Measurements from ENCODE around the gene ORC3.
A peak's percentile ranks its signal among the peaks of the same experiment; 100 is the strongest.
"Not testable (repeated sequence)": the region's sequence is repeated elsewhere in the genome, so short reads cannot be mapped to it uniquely, and the experiment has no call there.

Gene ORC3

GRCh38 chr6:87701344-87701675, 111.4 kb downstream of the ORC3 start:
- Histone ChIP-seq H2AFZ (peak overlapping the region; percentile 91), H3K27ac (peak overlapping the region; percentile 90), H3K4me1 (peaks cover 5% of the 10 kb centered on the region), H3K4me2 (ENCODE audit: low read length) (peak overlapping the region; percentile 84), H3K4me3 (ENCODE audit: low read depth, low read length) (peak overlapping the region; percentile 72), H3K9ac (peak overlapping the region; percentile 88), H3K79me2 (peaks cover 26% of the 10 kb centered on the region), H3K27me3 (ENCODE audit: control insufficient read depth, insufficient read depth, low read length) (no peaks in the 10 kb centered on the region), H3K9me3 (ENCODE audit: control insufficient read depth, low read length) (no peaks in the 10 kb centered on the region), H3K36me3 (ENCODE audit: control insufficient read depth, insufficient read depth, low read length) (no peaks in the 10 kb centered on the region)
- no peak for TF ChIP-seq CTCF (IDR thresholded peaks at IDR 0.05)

DNA sequence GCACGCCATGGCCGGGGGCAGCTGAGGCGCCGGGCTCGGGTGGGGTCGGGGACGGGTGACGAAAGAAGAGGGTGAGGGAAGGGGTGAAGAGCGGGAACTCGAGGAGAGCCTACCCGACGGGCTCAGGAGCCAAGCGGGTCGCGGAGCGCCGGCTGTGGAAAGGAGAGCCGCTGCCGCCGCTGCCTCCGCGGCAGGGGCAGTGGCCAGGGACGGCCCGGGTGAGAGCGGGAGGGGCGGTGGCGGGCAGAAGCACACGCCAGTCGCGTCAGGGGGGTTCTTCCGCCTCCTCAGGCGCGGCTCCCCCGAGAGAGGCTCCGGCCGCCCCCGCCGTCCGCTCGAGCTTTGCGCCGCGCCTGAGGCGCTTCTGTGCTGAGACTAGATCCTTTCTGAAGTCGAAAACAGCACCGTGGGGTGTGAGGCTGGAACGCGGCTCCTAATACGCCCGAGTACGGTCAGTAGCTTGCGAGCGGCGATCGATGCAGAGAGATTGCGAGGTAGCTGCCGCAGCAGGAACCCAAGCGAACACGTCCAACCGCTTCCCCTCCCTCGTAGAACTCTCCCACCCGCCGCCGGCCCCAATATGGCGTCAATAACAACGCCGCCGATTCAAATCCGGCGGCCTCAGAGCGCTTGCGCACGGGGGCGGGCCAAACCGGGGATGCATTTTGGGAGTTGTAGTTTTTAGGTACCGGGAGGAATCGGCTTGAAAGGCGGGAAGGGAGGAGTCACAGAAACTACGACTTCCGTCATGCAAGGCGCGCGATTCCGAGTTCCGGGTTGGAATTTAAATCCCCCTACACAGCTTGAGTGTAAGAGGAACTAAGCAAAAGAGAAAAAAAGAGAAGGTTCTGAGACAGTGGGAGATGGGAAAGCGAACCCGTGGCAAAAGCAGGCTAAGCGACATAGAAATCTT, 112.0 kb downstream of the ORC3 start, which contains the start of gene AKIRIN2:
AKIRIN2 (minus strand) TSS at position 558 of the 913 bp plus-strand sequence; CDS start at position 9, 549 bp downstream.
- Histone ChIP-seq H3K4me2 (ENCODE audit: low read length) (peak within 1 kb of the TSS; percentile 97), H3K79me2 (peaks cover 25% of the 10 kb centered on the region), H3K27me3 (ENCODE audit: control insufficient read depth, insufficient read depth, low read length) (no peaks in the 10 kb centered on the region), H3K9me3 (ENCODE audit: control insufficient read depth, low read length) (no peaks in the 10 kb centered on the region), H3K4me3 (ENCODE audit: low read depth, low read length) (peak within 1 kb of the TSS; percentile 72), H3K36me3 (ENCODE audit: control insufficient read depth, insufficient read depth, low read length) (no peaks in the 10 kb centered on the region), H2AFZ (peak within 1 kb of the TSS; percentile 91), H3K9ac (peak within 1 kb of the TSS; percentile 88), H3K4me1 (peaks cover 5% of the 10 kb centered on the region), H3K27ac (peak within 1 kb of the TSS; percentile 90)
- no peak for TF ChIP-seq CTCF (IDR thresholded peaks at IDR 0.05)

DNA sequence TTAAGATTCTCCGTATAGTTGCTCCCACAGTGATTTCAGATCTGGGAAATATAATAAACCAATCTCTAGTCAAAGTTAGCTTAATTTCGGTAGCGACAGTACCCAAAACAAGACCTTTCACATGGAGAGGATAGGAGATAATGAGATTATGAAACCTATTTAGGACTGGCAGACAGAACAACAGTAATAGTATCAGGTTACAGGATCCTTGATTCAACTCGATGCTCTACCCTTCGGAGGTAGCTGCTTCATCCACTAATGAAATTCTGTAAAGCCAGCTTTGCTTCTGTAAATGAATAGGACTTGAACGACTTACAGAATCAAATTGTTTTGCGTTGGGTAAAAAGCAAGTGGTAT, 112.6 kb downstream of the ORC3 start:
- H3K27ac ChIP-seq = peak overlapping the region; percentile 90
- H3K27me3 ChIP-seq (ENCODE audit: control insufficient read depth, insufficient read depth, low read length) = no peaks in the 10 kb centered on the region
- peaks cover 5% of the 10 kb centered on the region for H3K4me1 ChIP-seq
- H3K9me3 ChIP-seq (ENCODE audit: control insufficient read depth, low read length) = no peaks in the 10 kb centered on the region
- peaks cover 23% of the 10 kb centered on the region for H3K79me2 ChIP-seq
- no peak overlapping the region for H3K9ac ChIP-seq
- H3K4me2 ChIP-seq (ENCODE audit: low read length) = peak overlapping the region; percentile 97
- no peak for TF ChIP-seq CTCF (IDR thresholded peaks at IDR 0.05)
- H3K4me3 ChIP-seq (ENCODE audit: low read depth, low read length) = peak overlapping the region; percentile 72
- H3K36me3 ChIP-seq (ENCODE audit: control insufficient read depth, insufficient read depth, low read length) = no peaks in the 10 kb centered on the region
- peak overlapping the region; percentile 91 for H2AFZ ChIP-seq

DNA sequence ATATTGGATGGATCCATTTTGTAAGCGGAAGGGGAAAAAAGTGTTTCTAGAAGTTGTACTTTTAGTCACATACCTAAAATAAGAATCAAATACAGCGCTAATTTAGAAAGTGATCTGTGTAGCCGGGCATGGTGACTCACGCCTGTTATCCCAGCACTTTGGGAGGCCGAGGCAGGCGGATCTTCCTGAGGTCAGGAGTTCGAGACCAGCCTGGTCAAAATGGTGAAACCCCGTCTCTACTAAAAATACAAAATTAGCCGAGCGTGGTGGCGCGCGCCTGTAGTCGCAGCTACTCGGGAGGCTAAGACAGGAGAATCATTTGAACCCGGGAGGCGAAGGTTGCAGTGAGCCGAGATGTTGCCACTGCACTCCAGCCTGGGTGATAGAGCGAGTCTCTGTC, 113.1 kb downstream of the ORC3 start:
- not testable (repeated sequence) for H3K9ac ChIP-seq; H3K36me3 ChIP-seq (ENCODE audit: control insufficient read depth, insufficient read depth, low read length); H3K4me1 ChIP-seq; H3K9me3 ChIP-seq (ENCODE audit: control insufficient read depth, low read length); H3K27me3 ChIP-seq (ENCODE audit: control insufficient read depth, insufficient read depth, low read length)
- peak overlapping the region; percentile 91 for H2AFZ ChIP-seq
- peak overlapping the region; percentile 90 for H3K27ac ChIP-seq
- H3K4me3 ChIP-seq (ENCODE audit: low read depth, low read length) = peak overlapping the region; percentile 72
- peak overlapping the region; percentile 97 for H3K4me2 ChIP-seq (ENCODE audit: low read length)
- H3K79me2 ChIP-seq = peaks cover 20% of the 10 kb centered on the region

GRCh38 chr6:87705070-87705691, 115.2 kb downstream of the ORC3 start:
- Histone ChIP-seq H3K27ac (no peak overlapping the region), H3K9me3 (ENCODE audit: control insufficient read depth, low read length) (no peaks in the 10 kb centered on the region), H3K79me2 (peaks cover 8% of the 10 kb centered on the region), H3K27me3 (ENCODE audit: control insufficient read depth, insufficient read depth, low read length) (no peaks in the 10 kb centered on the region), H3K9ac (no peak overlapping the region), H2AFZ (peak overlapping the region; percentile 50), H3K4me3 (ENCODE audit: low read depth, low read length) (no peak overlapping the region), H3K36me3 (ENCODE audit: control insufficient read depth, insufficient read depth, low read length) (no peaks in the 10 kb centered on the region), H3K4me2 (ENCODE audit: low read length) (no peak overlapping the region), H3K4me1 (no peaks in the 10 kb centered on the region)
- TF ChIP-seq CTCF (IDR thresholded peaks at IDR 0.05) = no peak

Measured in parathyroid adenoma (tissue), 2 donors.